Stimulated activated naive CD4-positive, alpha-beta T cell (primary cell): ENCODE measurements around the gene RASAL1.

ENCODE experiments used
- DNase-seq, 6 experiments: peaks; one replicate each; lab custom pipeline; 2025; lab: John Stamatoyannopoulos, UW

Gene RASAL1

DNA sequence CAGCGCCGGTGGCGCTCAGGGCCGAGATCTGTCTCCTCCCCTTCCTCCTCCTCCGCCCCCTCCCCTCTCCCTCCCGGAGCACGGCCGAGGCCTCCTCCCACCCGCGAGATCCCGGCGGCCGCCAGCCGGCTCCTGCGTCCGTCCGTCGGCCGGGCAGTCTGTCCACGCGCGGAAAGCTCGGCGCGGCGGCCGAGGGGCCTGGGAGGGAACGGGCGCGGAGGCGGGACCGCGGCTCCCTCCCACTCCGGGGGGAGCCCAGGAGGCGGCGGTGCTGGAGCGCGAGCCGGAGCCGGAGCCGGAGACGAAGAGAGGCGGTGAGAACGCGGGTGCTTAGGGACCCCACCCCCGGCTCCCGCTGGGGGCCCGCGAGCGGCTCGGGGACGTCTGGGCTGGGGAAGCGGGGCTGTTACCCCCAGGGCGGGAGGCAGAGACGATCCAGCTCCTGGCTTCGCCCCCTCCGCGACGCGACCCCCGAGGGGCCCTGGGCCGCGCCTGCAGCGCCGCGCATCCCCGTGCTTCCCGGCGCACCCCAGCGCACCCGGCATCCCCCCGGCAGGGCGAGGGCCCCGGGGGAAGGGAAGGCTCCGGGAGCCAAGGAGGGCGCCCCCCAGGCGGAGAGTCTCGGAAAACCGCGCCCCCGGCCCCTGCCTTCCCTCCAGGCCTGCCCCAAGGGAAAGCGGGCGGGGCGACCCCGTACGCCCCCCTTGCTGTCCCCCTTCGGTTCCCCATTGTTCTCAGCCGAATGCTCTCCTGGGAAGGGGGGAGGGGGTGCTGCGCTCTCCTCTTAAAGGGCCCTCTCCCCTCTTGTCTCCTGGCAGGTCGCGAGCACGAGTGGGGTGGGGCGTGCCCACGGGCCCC lies 78.7 kb downstream of the RASAL1 start, which contains the start of gene DTX1:
Gene DTX1 (plus strand): TSS at position 100 of the 858 bp plus-strand sequence. CDS start 1,463 bp downstream, outside the sequence.
- peak; percentile 7 to 59 (median 42) for DNase-seq

DNA sequence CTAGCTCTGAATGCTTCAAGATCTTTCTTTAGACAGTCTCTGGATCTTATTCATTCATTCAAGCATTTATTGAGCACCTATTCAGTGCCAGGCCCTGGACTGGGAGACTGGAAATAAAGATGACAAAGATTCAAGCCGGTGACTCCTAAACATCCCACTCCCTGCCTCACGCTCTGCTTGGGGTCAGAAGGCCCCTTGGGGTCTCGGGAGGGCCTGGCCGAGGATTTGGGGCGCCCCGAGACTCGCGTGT lies 79.3 kb downstream of the RASAL1 start:
- no peak for DNase-seq

DNA sequence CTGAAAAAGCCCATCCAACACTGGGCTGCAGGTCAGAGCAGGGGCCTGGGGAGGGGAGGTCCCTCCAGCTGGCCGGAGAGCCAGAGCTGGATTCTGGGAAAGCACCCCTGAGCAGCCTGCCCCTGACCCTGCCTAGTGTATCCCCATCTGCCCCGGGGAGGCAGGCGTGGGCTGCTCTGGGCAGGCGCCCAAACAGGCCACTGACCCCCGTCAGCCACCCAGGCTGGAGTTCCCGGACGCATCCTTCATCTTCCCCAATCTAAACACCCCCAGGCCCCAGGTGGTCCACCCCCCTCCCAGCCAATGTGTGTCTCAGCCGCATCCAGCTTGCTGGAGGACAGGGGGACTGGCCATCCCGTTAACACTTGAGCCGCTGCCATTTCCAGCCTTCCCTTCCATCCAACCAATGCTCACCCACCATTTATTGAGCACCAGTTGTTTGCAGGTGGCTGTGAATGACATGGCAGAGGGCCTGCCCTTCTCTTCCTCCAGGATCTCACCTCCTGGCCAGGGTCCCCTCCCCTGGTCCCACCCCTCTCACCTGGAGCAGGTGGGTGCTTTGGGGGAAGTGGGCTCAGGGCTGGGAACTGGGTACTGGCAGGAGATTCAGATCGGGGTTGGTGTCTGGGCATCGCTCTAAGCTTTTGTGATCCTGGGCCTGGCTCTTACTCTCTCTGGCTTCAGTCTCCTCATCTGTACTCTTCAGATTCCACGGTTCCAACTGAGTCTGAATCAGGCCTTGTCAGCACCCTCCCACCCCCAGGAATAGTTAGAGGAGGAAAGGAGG lies 79.8 kb downstream of the RASAL1 start:
- no peak for DNase-seq

DNA sequence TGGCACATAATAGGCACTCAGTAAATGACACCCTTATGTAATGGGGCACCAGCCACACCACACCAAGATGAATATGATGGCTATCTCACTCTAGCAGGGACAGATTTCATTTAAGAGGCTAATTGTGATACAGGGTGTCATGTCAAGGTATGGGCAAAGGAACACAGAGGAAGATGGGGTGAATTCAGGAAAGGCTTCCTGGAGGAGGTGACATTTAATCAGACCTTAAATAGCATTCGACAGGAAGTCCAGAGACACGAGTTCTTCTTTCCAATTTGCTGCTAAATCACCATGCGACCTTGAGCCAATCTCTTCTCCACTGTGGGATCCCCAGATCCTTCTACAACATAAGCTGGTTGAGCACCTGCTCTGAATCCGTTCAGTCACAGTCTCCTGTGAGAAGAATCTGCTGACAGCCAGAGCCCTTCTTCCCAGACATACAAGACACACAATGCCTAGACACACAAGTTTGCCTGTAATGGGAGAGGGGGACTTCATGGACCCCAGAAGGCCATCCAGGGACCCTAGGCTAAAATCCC lies 80.5 kb downstream of the RASAL1 start:
- DNase-seq, result no peak

DNA sequence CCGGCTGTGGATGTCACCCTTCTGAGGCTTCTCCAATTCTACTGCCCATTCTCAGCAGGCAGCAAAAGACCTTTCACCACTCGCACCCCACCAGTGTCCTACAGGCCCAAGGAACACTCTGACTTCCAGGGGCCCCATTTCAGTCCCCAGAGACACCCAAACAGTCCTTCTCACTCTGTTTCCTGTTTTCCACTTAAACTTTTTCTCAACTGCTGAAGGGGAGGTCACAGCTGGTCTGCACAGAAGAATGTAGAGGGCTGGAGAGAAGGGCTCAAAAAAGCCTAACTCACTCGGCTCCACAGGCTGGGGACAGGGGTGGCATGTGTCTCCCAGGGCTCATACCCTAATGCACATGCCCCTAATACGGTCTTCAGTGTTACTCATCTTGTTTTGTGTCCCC lies 83.2 kb downstream of the RASAL1 start:
- no peak for DNase-seq

DNA sequence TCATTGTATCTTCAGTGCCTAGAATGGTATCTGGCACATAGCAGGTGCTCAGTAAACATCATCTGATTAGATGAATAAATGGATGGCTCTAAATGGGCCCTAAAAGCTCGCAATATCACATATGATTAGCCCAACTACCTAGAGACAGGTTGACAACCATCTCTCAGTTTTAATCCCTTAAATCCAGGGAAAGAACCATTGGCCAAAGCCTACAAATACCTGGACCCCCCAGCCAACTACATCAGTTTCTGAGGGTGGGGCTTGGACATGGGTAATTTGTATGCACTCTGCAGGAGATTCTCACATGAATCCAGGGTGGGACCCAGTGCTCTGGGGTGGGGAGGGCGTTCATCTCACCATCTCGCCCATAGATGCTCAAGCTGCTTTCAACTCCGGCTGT lies 83.8 kb downstream of the RASAL1 start:
- DNase-seq, result no peak

DNA sequence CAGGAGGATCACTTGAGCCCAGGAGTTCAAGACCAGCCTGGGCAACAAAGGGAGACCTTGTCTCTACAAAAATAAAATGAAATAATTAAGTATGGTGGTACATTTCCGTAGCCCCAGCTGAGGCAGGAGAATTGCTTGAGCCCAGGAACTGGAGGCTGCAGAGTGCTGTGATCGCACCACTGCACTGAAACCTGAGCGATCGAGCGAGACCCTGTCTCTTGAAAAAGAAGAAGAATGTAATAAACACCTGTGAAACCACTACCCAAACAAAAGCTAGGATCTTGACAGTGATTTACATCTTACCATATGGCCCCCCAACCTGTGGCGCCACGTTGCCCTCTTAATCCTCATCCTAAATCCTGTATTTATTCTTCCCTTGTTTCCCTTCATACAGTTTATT lies 84.8 kb downstream of the RASAL1 start:
- DNase-seq, result no peak

DNA sequence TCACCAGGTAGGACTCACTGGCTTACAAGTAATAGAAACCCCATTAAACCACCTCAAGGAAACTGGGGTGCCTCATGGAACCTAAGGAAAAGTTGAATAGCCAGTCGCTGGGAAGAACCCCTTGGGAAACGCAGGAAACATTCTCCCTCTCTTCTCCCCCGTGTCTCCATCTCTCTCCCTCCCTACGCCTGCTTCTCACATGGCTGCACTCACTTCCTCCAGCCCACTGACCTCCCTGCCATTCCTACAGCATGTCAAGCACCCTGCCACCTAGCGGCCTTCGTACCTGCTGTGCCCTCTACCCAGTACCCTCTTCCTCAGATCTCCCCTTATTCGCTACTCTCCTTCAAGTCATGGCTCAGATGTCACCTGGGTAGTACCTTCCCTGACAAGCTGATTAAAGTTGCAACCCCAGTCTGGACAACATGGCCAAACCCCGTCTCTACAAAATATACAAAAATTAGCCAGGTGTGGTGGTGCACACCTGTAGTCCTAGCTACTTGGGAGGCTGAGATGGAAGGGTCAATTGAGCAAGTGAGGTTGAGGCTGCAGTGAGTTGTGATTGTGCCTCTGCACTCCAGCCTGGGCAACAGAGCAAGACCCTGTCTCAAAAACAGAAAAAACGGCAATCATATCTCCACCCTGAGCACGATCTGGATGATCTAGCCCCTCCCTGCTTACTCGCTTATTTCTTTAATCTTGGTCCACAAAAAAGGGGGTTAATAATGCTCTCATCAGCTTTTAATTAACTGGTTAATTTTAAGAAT lies 85.4 kb downstream of the RASAL1 start:
- DNase-seq, result no peak
